Trophoblast cell (in vitro differentiated cells and primary cell): ENCODE results near the gene ETFA.

ENCODE experiments used
- DNase-seq, 2 donors: peaks; one replicate each; pipeline ENCODE4 v3.0.0-alpha.2; 2016
- H2AFZ ChIP-seq: 2 replicates; pipeline ENCODE4 v1.6.1; 2013; ENCODE audit warnings: low read length, moderate library complexity, mild to moderate bottlenecking; ENCODE audit not compliant: insufficient read depth, poor library complexity
- H2AK5ac ChIP-seq: 2 replicates; pipeline ENCODE4 v1.6.1; 2013; ENCODE audit warnings: mild to moderate bottlenecking, low read length
- H2BK120ac ChIP-seq: 2 replicates; pipeline ENCODE4 v1.6.1; 2013; ENCODE audit warnings: low read length, mild to moderate bottlenecking, moderate library complexity; ENCODE audit not compliant: insufficient read depth, poor library complexity
- H2BK12ac ChIP-seq: 2 replicates; pipeline ENCODE4 v1.6.1; 2013; ENCODE audit warnings: mild to moderate bottlenecking, low read length, moderate library complexity
- H2BK5ac ChIP-seq: 2 replicates; pipeline ENCODE4 v1.6.1; 2013; ENCODE audit warnings: low read length, low read depth, moderate library complexity, mild to moderate bottlenecking; ENCODE audit not compliant: poor library complexity
- H3K14ac ChIP-seq: 2 replicates; pipeline ENCODE4 v1.6.1; 2013; ENCODE audit warnings: mild to moderate bottlenecking, low read length
- H3K18ac ChIP-seq: 2 replicates; pipeline ENCODE4 v1.6.1; 2013; ENCODE audit warnings: mild to moderate bottlenecking, low read length
- H3K23ac ChIP-seq: 2 replicates; pipeline ENCODE4 v1.6.1; 2013; ENCODE audit warnings: low read length
- H3K27ac ChIP-seq: 2 replicates; pipeline ENCODE4 v1.5.1; 2013; ENCODE audit warnings: low read depth, mild to moderate bottlenecking, inconsistent platforms, low read length, moderate library complexity
- H3K27me3 ChIP-seq: 2 replicates; pipeline ENCODE4 v1.6.1; 2013; ENCODE audit warnings: inconsistent platforms, mild to moderate bottlenecking, low read length, moderate library complexity; ENCODE audit not compliant: insufficient read depth
- H3K36me3 ChIP-seq, 2 experiments: 1 replicate in 1 of 2; 2 replicates in 1 of 2; pipeline ENCODE4 v1.6.1; 2013; ENCODE audit warnings: low read length in 2 of 2, mild to moderate bottlenecking in 2 of 2, moderate library complexity in 1 of 2; ENCODE audit not compliant: insufficient read depth in 2 of 2, control insufficient read depth in 1 of 2
- H3K4ac ChIP-seq: 2 replicates; pipeline ENCODE4 v1.6.1; 2013; ENCODE audit warnings: low read depth, mild to moderate bottlenecking, low read length, moderate library complexity
- H3K4me1 ChIP-seq, 2 experiments: 1 replicate in 1 of 2; 2 replicates in 1 of 2; pipeline ENCODE4 v1.6.1; 2013; ENCODE audit warnings: low read length in 2 of 2, mild to moderate bottlenecking in 2 of 2, moderate library complexity in 1 of 2; ENCODE audit not compliant: insufficient read depth in 2 of 2, control insufficient read depth in 1 of 2
- H3K4me2 ChIP-seq: 2 replicates; pipeline ENCODE4 v1.6.1; 2013; ENCODE audit warnings: inconsistent platforms, mild to moderate bottlenecking, low read length, moderate library complexity
- H3K4me3 ChIP-seq: 2 replicates; pipeline ENCODE4 v1.5.1; 2013; ENCODE audit warnings: mild to moderate bottlenecking, low read depth, low read length, inconsistent platforms
- H3K79me1 ChIP-seq: one replicate; pipeline ENCODE4 v1.6.1; 2013; ENCODE audit warnings: low read length
- H3K79me2 ChIP-seq: 2 replicates; pipeline ENCODE4 v1.6.1; 2013; ENCODE audit warnings: low read length, mild to moderate bottlenecking; ENCODE audit not compliant: control insufficient read depth, insufficient read depth, poor library complexity
- H3K9ac ChIP-seq: 2 replicates; pipeline ENCODE4 v1.6.1; 2013; ENCODE audit warnings: mild to moderate bottlenecking, low read length
- H3K9me3 ChIP-seq: 2 replicates; pipeline ENCODE4 v1.6.1; 2013; ENCODE audit warnings: low read depth, mild to moderate bottlenecking, control low read depth, inconsistent platforms, low read length; ENCODE audit not compliant: insufficient read depth
- H4K12ac ChIP-seq: 2 replicates; pipeline ENCODE4 v1.6.1; 2013; ENCODE audit warnings: low read depth, mild to moderate bottlenecking, low read length, moderate library complexity
- H4K8ac ChIP-seq: 2 replicates; pipeline ENCODE4 v1.6.1; 2013; ENCODE audit warnings: low read depth, mild to moderate bottlenecking, low read length, moderate library complexity
- H4K91ac ChIP-seq: one replicate; pipeline ENCODE4 v1.6.1; 2013; ENCODE audit warnings: low read depth, mild to moderate bottlenecking, low read length, moderate library complexity
- WGBS: extraction: QIAGEN DNeasy Blood & Tissue Kit; methylation state at CpG from one replicate; pipeline ENCODE4 v1.1.7; 2013; ENCODE audit warnings: missing lambda C conversion rate; ENCODE audit not compliant: insufficient read length, insufficient coverage; ENCODE audit errors: extremely low coverage; 5-methylcytosine and 5-hydroxymethylcytosine counted together

The ETFA gene

GRCh38 chr15:76354823-76355440, 43.7 kb upstream of the ETFA start:
- Histone ChIP-seq H4K8ac (no peak overlapping the region), H3K27me3 (no peaks in the 10 kb centered on the region), H4K91ac (no peak overlapping the region), H3K18ac (no peak overlapping the region), H3K23ac (no peak overlapping the region), H4K12ac (no peak overlapping the region), H2BK120ac (no peak overlapping the region), H3K14ac (no peak overlapping the region), H2AK5ac (no peak overlapping the region), H3K4ac (no peak overlapping the region), H3K36me3 (no peaks in the 10 kb centered on the region), H2BK5ac (no peak overlapping the region), H3K4me2 (no peak overlapping the region), H2BK12ac (no peak overlapping the region), H3K27ac (no peak overlapping the region), H3K4me1 (no peaks in the 10 kb centered on the region), H3K79me2 (no peaks in the 10 kb centered on the region), H3K9me3 (no peaks in the 10 kb centered on the region), H3K79me1 (no peaks in the 10 kb centered on the region), H2AFZ (no peak overlapping the region), H3K9ac (no peak overlapping the region), H3K4me3 (no peak overlapping the region)
- DNase-seq, result no peak
- WGBS, result no CpG with 5 or more reads among the region's 3 CpGs

- Histone ChIP-seq H2AFZ (no peak overlapping the region), H2BK5ac (no peak overlapping the region), H3K79me2 (no peaks in the 10 kb centered on the region), H3K14ac (no peak overlapping the region), H3K23ac (no peak overlapping the region), H3K4ac (no peak overlapping the region), H3K18ac (no peak overlapping the region), H4K91ac (no peak overlapping the region), H3K9me3 (no peaks in the 10 kb centered on the region), H3K27ac (no peak overlapping the region), H3K4me1 (no peaks in the 10 kb centered on the region), H3K9ac (no peak overlapping the region), H2BK120ac (no peak overlapping the region), H3K27me3 (no peaks in the 10 kb centered on the region), H2BK12ac (no peak overlapping the region), H4K12ac (no peak overlapping the region), H3K79me1 (no peaks in the 10 kb centered on the region), H3K36me3 (no peaks in the 10 kb centered on the region), H2AK5ac (no peak overlapping the region), H3K4me3 (no peak overlapping the region), H3K4me2 (no peak overlapping the region), H4K8ac (no peak overlapping the region)
- DNase-seq, result no peak
- no CpG with 5 or more reads among the region's 10 CpGs for WGBS
These were observed 42.6 kb upstream of the ETFA start for GRCh38 chr15:76353903-76354302.

- no peaks in the 10 kb centered on the region for H3K9me3 ChIP-seq
- WGBS, result no CpG with 5 or more reads among the region's 1 CpG
- H4K12ac ChIP-seq, result no peak overlapping the region
- no peak overlapping the region for H2BK120ac ChIP-seq
- no peak overlapping the region for H2AK5ac ChIP-seq
- H3K9ac ChIP-seq, result no peak overlapping the region
- H3K18ac ChIP-seq, result no peak overlapping the region
- no peaks in the 10 kb centered on the region for H3K79me1 ChIP-seq
- H3K4me3 ChIP-seq, result no peak overlapping the region
- no peak overlapping the region for H3K14ac ChIP-seq
- no peak overlapping the region for H4K8ac ChIP-seq
- H4K91ac ChIP-seq, result no peak overlapping the region
- no peaks in the 10 kb centered on the region for H3K27me3 ChIP-seq
- no peaks in the 10 kb centered on the region for H3K36me3 ChIP-seq
- no peaks in the 10 kb centered on the region for H3K79me2 ChIP-seq
- no peak overlapping the region for H2BK5ac ChIP-seq
- no peak overlapping the region for H2BK12ac ChIP-seq
- H3K4me1 ChIP-seq, result no peaks in the 10 kb centered on the region
- no peak overlapping the region for H2AFZ ChIP-seq
- H3K27ac ChIP-seq, result no peak overlapping the region
- H3K4ac ChIP-seq, result no peak overlapping the region
- H3K23ac ChIP-seq, result no peak overlapping the region
- H3K4me2 ChIP-seq, result no peak overlapping the region
- no peak for DNase-seq
These were observed 41.8 kb upstream of the ETFA start for GRCh38 chr15:76353023-76353577.

- no CpG with 5 or more reads among the region's 1 CpG for WGBS
These were observed 38.2 kb upstream of the ETFA start for GRCh38 chr15:76349301-76350070.

More at GRCh38 chr15:76349301-76350070, 38.2 kb upstream of the ETFA start:
- Histone ChIP-seq H3K27me3 (peaks cover 29% of the 10 kb centered on the region), H3K4me3 (no peak overlapping the region), H2BK5ac (no peak overlapping the region), H2BK120ac (no peak overlapping the region), H3K4me1 (peaks cover 10 to 14% of the 10 kb centered on the region in 2 experiments), H3K9ac (no peak overlapping the region), H2AK5ac (no peak overlapping the region), H3K4ac (no peak overlapping the region), H4K8ac (no peak overlapping the region), H2BK12ac (no peak overlapping the region), H3K27ac (no peak overlapping the region), H4K91ac (no peak overlapping the region), H4K12ac (no peak overlapping the region), H3K79me2 (no peaks in the 10 kb centered on the region), H3K23ac (no peak overlapping the region), H3K14ac (no peak overlapping the region), H3K36me3 (no peaks in the 10 kb centered on the region), H3K4me2 (no peak overlapping the region), H3K18ac (no peak overlapping the region), H3K9me3 (no peaks in the 10 kb centered on the region), H3K79me1 (no peaks in the 10 kb centered on the region), H2AFZ (no peak overlapping the region)
- DNase-seq, result no peak
